Esophagus squamous epithelium (tissue), 5 donors: ENCODE measurements around the gene IMMP2L. TPM values are rescaled to one million over a fixed set of nuclear protein-coding genes. Genes with fewer than 3 reads are reported as not detected.

Source experiments
- DNase-seq: peaks from one replicate; lab custom pipeline; 2025; lab: John Stamatoyannopoulos, UW
- H3K27ac ChIP-seq, 4 donors: fragments of 200-600 bp; sonication (generic); one replicate each; pipeline ENCODE4 v1.5.1; 2016 to 2019; ENCODE audit warnings: mild to moderate bottlenecking in 1 of 4
- H3K27me3 ChIP-seq, 4 donors: fragments of 200-600 bp; sonication (generic); 1 replicate in 3 of 4; 2 replicates in 1 of 4; pipeline versions ENCODE4 v1.5.1 to v1.6.0; 2017 to 2021; ENCODE audit warnings: antibody characterized with exemption in 1 of 4
- H3K36me3 ChIP-seq, 3 donors: fragments of 200-600 bp; sonication (generic); one replicate each; pipeline ENCODE4 v1.5.1; 2016 to 2019
- H3K4me1 ChIP-seq, 3 donors: fragments of 200-600 bp; sonication (generic); one replicate each; pipeline ENCODE4 v1.5.1; 2017 to 2019
- H3K4me3 ChIP-seq, 4 donors: fragments of 200-600 bp; sonication (generic); 1 replicate in 3 of 4; 2 replicates in 1 of 4; pipeline ENCODE4 v1.5.1; 2016 to 2019; ENCODE audit warnings: mild to moderate bottlenecking in 2 of 4, moderate library complexity in 1 of 4
- H3K9me3 ChIP-seq, 3 donors: fragments of 200-600 bp; sonication (generic); one replicate each; pipeline ENCODE4 v1.5.1; 2016 to 2019
- CTCF ChIP-seq, 6 experiments: fragments of 450-650 bp in 4 of 6; fragments of 200-600 bp in 2 of 6; sonication (generic) in 2 of 6; IDR thresholded peaks; one replicate each; pipeline ENCODE4 v1.5.1; 2016 to 2019; ENCODE audit warnings: antibody characterized with exemption in 6 of 6, mild to moderate bottlenecking in 4 of 6, moderate library complexity in 4 of 6
- POLR2A ChIP-seq, 4 donors: fragments of 450-650 bp; IDR thresholded peaks; one replicate each; pipeline ENCODE4 v1.6.1; 2017; ENCODE audit warnings: antibody characterized with exemption in 4 of 4, mild to moderate bottlenecking in 4 of 4, moderate library complexity in 3 of 4
- WGBS, 2 donors: methylation state at CpG; one replicate each; pipeline ENCODE4 v1.1.5; 2018; 5-methylcytosine and 5-hydroxymethylcytosine counted together
- intact Hi-C: fragments of 100-400 bp; cut with DNase I; formaldehyde crosslinking; loops from one replicate; pipeline ENCODE4 v1.15.0; 2022
- total RNA-seq, 4 donors: library from RNA; depleted of rRNA; stranded (reverse); fragments of >200 nt; gene quantifications; one replicate each; pipeline ENCODE4 v1.1.0, GENCODE V29; 2016
- donor health status: DM: yes; HTN: yes; CAD: no.

Gene IMMP2L
- total RNA-seq, 4 donors from 2014 or later: 1.6 to 21.7 (median 5.4) TPM

GRCh38 chr7:110760341-110760740 lies 802.0 kb downstream of the IMMP2L start:
- H3K4me1 ChIP-seq: no peaks in the 10 kb centered on the region
- TF ChIP-seq CTCF (IDR thresholded peaks at IDR 0.05): no peak
- TF ChIP-seq POLR2A (IDR thresholded peaks at IDR 0.05): no peak
- no peaks in the 10 kb centered on the region for H3K36me3 ChIP-seq
- no peak for DNase-seq
- H3K4me3 ChIP-seq: no peak overlapping the region
- H3K27me3 ChIP-seq: no peaks in the 10 kb centered on the region
- H3K9me3 ChIP-seq: no peaks in the 10 kb centered on the region
- no peak overlapping the region for H3K27ac ChIP-seq
- WGBS, 2 donors: 91 to 92% methylated on average over 2 of the region's 2 CpGs
- intact Hi-C loops: no loop called here

DNA sequence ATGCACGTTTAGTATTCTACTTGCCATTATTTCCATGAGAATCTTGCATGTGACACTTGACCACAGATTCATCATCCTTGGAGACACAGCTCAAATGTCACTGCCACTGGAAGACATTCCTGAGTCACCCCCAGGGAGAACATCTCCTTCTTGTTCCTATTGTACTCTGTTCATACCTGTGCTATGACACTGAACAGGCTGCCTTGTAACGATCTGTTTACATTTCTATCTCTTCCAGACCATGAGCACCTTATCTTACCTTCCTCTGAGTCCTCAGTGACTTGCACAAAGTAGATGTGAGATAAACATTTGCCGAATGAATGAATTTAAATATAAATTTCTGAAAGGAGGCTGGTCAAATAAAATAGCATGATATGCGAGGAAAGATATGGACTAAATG lies 803.2 kb downstream of the IMMP2L start:
- Histone ChIP-seq H3K4me1 (no peaks in the 10 kb centered on the region), H3K4me3 (no peak overlapping the region), H3K9me3 (no peaks in the 10 kb centered on the region), H3K27ac (no peak overlapping the region), H3K36me3 (no peaks in the 10 kb centered on the region), H3K27me3 (no peaks in the 10 kb centered on the region)
- no peak for DNase-seq
- TF ChIP-seq CTCF (IDR thresholded peaks at IDR 0.05) (no peak), POLR2A (IDR thresholded peaks at IDR 0.05) (no peak)
- intact Hi-C loops: no loop called here
- WGBS, 2 donors: 82 to 84% methylated on average over 4 of the region's 4 CpGs

- H3K27me3 ChIP-seq: no peaks in the 10 kb centered on the region
- intact Hi-C loops: no loop called here
- DNase-seq: no peak
- no peaks in the 10 kb centered on the region for H3K4me1 ChIP-seq
- no peaks in the 10 kb centered on the region for H3K36me3 ChIP-seq
- TF ChIP-seq POLR2A (IDR thresholded peaks at IDR 0.05) (no peak), CTCF (IDR thresholded peaks at IDR 0.05) (no peak)
- no peak overlapping the region for H3K4me3 ChIP-seq
- no peak overlapping the region for H3K27ac ChIP-seq
- 93 to 94% methylated on average over 4 of the region's 4 CpGs for WGBS, 2 donors
- H3K9me3 ChIP-seq: no peaks in the 10 kb centered on the region
These were observed 807.6 kb downstream of the IMMP2L start for GRCh38 chr7:110754649-110755048.

- Histone ChIP-seq H3K4me3 (no peak overlapping the region), H3K36me3 (no peaks in the 10 kb centered on the region), H3K27ac (no peak overlapping the region), H3K9me3 (peaks cover 0 to 10% (median 0%) of the 10 kb centered on the region in 3 donors), H3K4me1 (no peaks in the 10 kb centered on the region), H3K27me3 (no peaks in the 10 kb centered on the region)
- intact Hi-C loops: no loop called here
- TF ChIP-seq POLR2A (IDR thresholded peaks at IDR 0.05): no peak
- no peak for TF ChIP-seq CTCF (IDR thresholded peaks at IDR 0.05)
- 51 to 62% methylated on average over 3 of the region's 3 CpGs for WGBS, 2 donors
- DNase-seq: no peak
These were observed 811.2 kb downstream of the IMMP2L start for GRCh38 chr7:110750931-110751605.

DNA sequence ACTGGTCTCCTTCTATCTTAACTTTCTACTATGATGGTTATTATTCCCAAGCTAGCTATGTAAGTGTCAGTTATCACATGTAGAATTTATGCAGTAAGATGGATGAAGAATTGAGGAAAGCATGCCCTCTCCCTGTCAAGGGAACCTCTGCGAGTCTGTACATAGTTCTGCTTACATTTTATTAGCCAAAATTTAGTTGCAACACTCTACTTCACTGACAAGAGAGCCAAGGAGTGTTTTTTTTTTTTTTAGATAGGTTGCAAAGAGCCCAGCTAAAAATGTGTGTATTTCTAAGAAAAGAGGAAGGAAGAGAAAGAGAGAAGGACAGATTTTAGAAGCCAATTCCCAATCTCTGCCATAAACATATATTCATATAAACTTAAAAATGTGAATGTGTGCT lies 829.1 kb downstream of the IMMP2L start:
- TF ChIP-seq POLR2A (IDR thresholded peaks at IDR 0.05) (no peak), CTCF (IDR thresholded peaks at IDR 0.05) (no peak)
- 23 to 24% methylated on average over 1 of the region's 1 CpG for WGBS, 2 donors
- Histone ChIP-seq H3K27me3 (no peaks in the 10 kb centered on the region), H3K27ac (no peak overlapping the region), H3K4me1 (no peaks in the 10 kb centered on the region), H3K9me3 (peaks cover 0 to 5% (median 0%) of the 10 kb centered on the region in 3 donors), H3K4me3 (no peak overlapping the region), H3K36me3 (no peaks in the 10 kb centered on the region)
- intact Hi-C loops: no loop called here
- DNase-seq: no peak
